ENCODE results near the gene INSYN2B.

INSYN2B gene

GRCh38 chr5:169933616-169934015 is 46.7 kb downstream of the INSYN2B start:
- DNase-seq (ENCODE audit: low read depth), result no peak
- TF ChIP-seq MAX (IDR thresholded peaks at IDR 0.05; ENCODE audit: low read depth, low read length) (no peak), CTCF (IDR thresholded peaks at IDR 0.05; ENCODE audit: low read depth, low read length) (no peak), POLR2A (IDR thresholded peaks at IDR 0.05; ENCODE audit: extremely low read depth, insufficient read length) (no peak), MYC (IDR thresholded peaks at IDR 0.05; ENCODE audit: low read depth, low read length) (no peak)
- no peak overlapping the region for H3K4me3 ChIP-seq (ENCODE audit: low read depth, low read length)

- no peak overlapping the region for H3K4me3 ChIP-seq (ENCODE audit: low read depth, low read length)
- DNase-seq (ENCODE audit: low read depth), result no peak
- no peak for TF ChIP-seq MAX (IDR thresholded peaks at IDR 0.05; ENCODE audit: low read depth, low read length)
- no peak for TF ChIP-seq MYC (IDR thresholded peaks at IDR 0.05; ENCODE audit: low read depth, low read length)
- TF ChIP-seq POLR2A (IDR thresholded peaks at IDR 0.05; ENCODE audit: extremely low read depth, insufficient read length), result no peak
Measured at GRCh38 chr5:169933127-169933526, 47.2 kb downstream of the INSYN2B start.

- TF ChIP-seq CTCF (IDR thresholded peaks at IDR 0.05; ENCODE audit: low read depth, low read length), result no peak
- TF ChIP-seq MAX (IDR thresholded peaks at IDR 0.05; ENCODE audit: low read depth, low read length), result no peak
- no peak for TF ChIP-seq MYC (IDR thresholded peaks at IDR 0.05; ENCODE audit: low read depth, low read length)
- TF ChIP-seq POLR2A (IDR thresholded peaks at IDR 0.05; ENCODE audit: extremely low read depth, insufficient read length), result no peak
- H3K4me3 ChIP-seq (ENCODE audit: low read depth, low read length), result no peak overlapping the region
- peak; percentile 20 for DNase-seq (ENCODE audit: low read depth)
Measured at GRCh38 chr5:169923988-169924387, 56.3 kb downstream of the INSYN2B start.

- TF ChIP-seq POLR2A (IDR thresholded peaks at IDR 0.05; ENCODE audit: extremely low read depth, insufficient read length) (no peak), MAX (IDR thresholded peaks at IDR 0.05; ENCODE audit: low read depth, low read length) (no peak), CTCF (IDR thresholded peaks at IDR 0.05; ENCODE audit: low read depth, low read length) (no peak), MYC (IDR thresholded peaks at IDR 0.05; ENCODE audit: low read depth, low read length) (no peak)
- DNase-seq (ENCODE audit: low read depth), result no peak
- no peak overlapping the region for H3K4me3 ChIP-seq (ENCODE audit: low read depth, low read length)
Measured at GRCh38 chr5:169922474-169922873, 57.8 kb downstream of the INSYN2B start.

- no peak for TF ChIP-seq MYC (IDR thresholded peaks at IDR 0.05; ENCODE audit: low read depth, low read length)
- no peak for TF ChIP-seq CTCF (IDR thresholded peaks at IDR 0.05; ENCODE audit: low read depth, low read length)
- TF ChIP-seq POLR2A (IDR thresholded peaks at IDR 0.05; ENCODE audit: extremely low read depth, insufficient read length), result no peak
- TF ChIP-seq MAX (IDR thresholded peaks at IDR 0.05; ENCODE audit: low read depth, low read length), result no peak
- DNase-seq (ENCODE audit: low read depth), result no peak
- H3K4me3 ChIP-seq (ENCODE audit: low read depth, low read length), result no peak overlapping the region
Measured at GRCh38 chr5:169921949-169922348, 58.3 kb downstream of the INSYN2B start.

GRCh38 chr5:169921384-169921783 is 58.9 kb downstream of the INSYN2B start:
- no peak for DNase-seq (ENCODE audit: low read depth)
- no peak overlapping the region for H3K4me3 ChIP-seq (ENCODE audit: low read depth, low read length)
- TF ChIP-seq MAX (IDR thresholded peaks at IDR 0.05; ENCODE audit: low read depth, low read length) (no peak), POLR2A (IDR thresholded peaks at IDR 0.05; ENCODE audit: extremely low read depth, insufficient read length) (no peak), CTCF (IDR thresholded peaks at IDR 0.05; ENCODE audit: low read depth, low read length) (no peak), MYC (IDR thresholded peaks at IDR 0.05; ENCODE audit: low read depth, low read length) (no peak)
